PC-3 (cell line): ENCODE data around the gene ADAMTS13. TPM values are rescaled to one million over a fixed set of nuclear protein-coding genes. Genes with fewer than 3 reads are reported as not detected.

ENCODE experiments used
- ATAC-seq: fragments of 200-7000 bp; cut with Tn5 transposase; 2 replicates; pipeline ENCODE4 v1.9.1; 2020; ENCODE audit warnings: mild to moderate bottlenecking, moderate library complexity
- BruUV-seq: library from RNA; stranded (reverse); fragments of 400-500 nt; replicated peaks from 2 replicates; lab custom pipeline; 2021; lab: Mats Ljungman, UMichigan
- CTCF ChIA-PET: fragments of 300-600 bp; sonication (Branson Sonifier 250); formaldehyde crosslinking; loops from one replicate; lab custom pipeline; 2022; ENCODE audit warnings: antibody characterized with exemption; lab: Charles Lee
- POLR2A ChIA-PET: fragments of 300-600 bp; sonication (Branson Sonifier 250); formaldehyde crosslinking; loops from one replicate; lab custom pipeline; 2022; ENCODE audit warnings: antibody characterized with exemption; ENCODE audit not compliant: unreplicated experiment; lab: Charles Lee
- DNase-seq: peaks from one replicate; pipeline ENCODE4 v3.0.0-alpha.2; 2015
- H2AFZ ChIP-seq: fragments of 300-600 bp; sonication (generic); 2 replicates; pipeline ENCODE4 v1.6.0; 2016; ENCODE audit warnings: antibody characterized with exemption, low read length
- H3F3A ChIP-seq: fragments of 300-600 bp; sonication (generic); one replicate; pipeline ENCODE4 v1.6.0; 2017; ENCODE audit warnings: antibody characterized with exemption, low read length, control low read depth, mild to moderate bottlenecking; ENCODE audit not compliant: unreplicated experiment
- H3K27ac ChIP-seq: fragments of 300-600 bp; sonication (generic); 2 replicates; pipeline ENCODE4 v1.5.1; 2016; ENCODE audit warnings: mild to moderate bottlenecking, low read length
- H3K27me3 ChIP-seq: fragments of 300-600 bp; sonication (generic); 2 replicates; pipeline ENCODE4 v1.6.1; 2016; ENCODE audit warnings: low read length, mixed read lengths
- H3K36me3 ChIP-seq: fragments of 300-600 bp; sonication (generic); 2 replicates; pipeline ENCODE4 v1.6.1; 2016; ENCODE audit warnings: low read depth, mixed run types, low read length, mixed read lengths
- H3K4me1 ChIP-seq: fragments of 300-600 bp; sonication (generic); 2 replicates; pipeline ENCODE4 v1.5.1; 2016; ENCODE audit warnings: low read length; ENCODE audit not compliant: insufficient read depth
- H3K4me2 ChIP-seq: fragments of 300-600 bp; sonication (generic); 2 replicates; pipeline ENCODE4 v1.6.0; 2016; ENCODE audit warnings: low read length
- H3K4me3 ChIP-seq: fragments of 300-600 bp; sonication (generic); 2 replicates; pipeline ENCODE4 v1.5.1; 2016; ENCODE audit warnings: mild to moderate bottlenecking, low read length, mixed read lengths
- H3K79me2 ChIP-seq: fragments of 300-600 bp; sonication (generic); 2 replicates; pipeline ENCODE4 v1.6.1; 2017; ENCODE audit warnings: low read length, mixed read lengths
- H3K9ac ChIP-seq: fragments of 300-600 bp; sonication (generic); 2 replicates; pipeline ENCODE4 v1.6.0; 2016; ENCODE audit warnings: mild to moderate bottlenecking, low read length
- H3K9me2 ChIP-seq: fragments of 300-600 bp; sonication (generic); replicated peaks from 2 replicates; pipeline ENCODE4 v1.6.1; 2016; ENCODE audit warnings: mixed run types, low read length, mixed read lengths
- H3K9me3 ChIP-seq: fragments of 300-600 bp; sonication (generic); 2 replicates; pipeline ENCODE4 v1.6.1; 2016; ENCODE audit warnings: low read length, mixed read lengths
- H4K20me1 ChIP-seq: fragments of 300-600 bp; sonication (generic); 2 replicates; pipeline ENCODE4 v1.6.1; 2016; ENCODE audit warnings: low read length, mixed read lengths
- CTCF ChIP-seq: fragments of 300-600 bp; sonication (generic); conservative IDR thresholded peaks from 2 replicates; pipeline ENCODE4 v1.5.1; 2017; ENCODE audit warnings: antibody characterized with exemption, low read depth, mild to moderate bottlenecking, low read length
- EZH2 ChIP-seq: fragments of 300-600 bp; sonication (generic); IDR thresholded peaks from one replicate; pipeline ENCODE4 v1.6.1; 2017; ENCODE audit warnings: antibody characterized with exemption, mild to moderate bottlenecking, low read length; ENCODE audit not compliant: unreplicated experiment
- EZH2phosphoT487 ChIP-seq: fragments of 300-600 bp; sonication (generic); IDR thresholded peaks from 2 replicates; pipeline ENCODE4 v1.6.1; 2018; ENCODE audit warnings: mild to moderate bottlenecking, antibody characterized with exemption, low read length, borderline replicate concordance
- intact Hi-C: fragments of 100-400 bp; cut with micrococcal nuclease; formaldehyde crosslinking; loops from 2 replicates; pipeline ENCODE4 v1.9.0; 2023
- total RNA-seq: library from RNA; depleted of rRNA; stranded (reverse); fragments of >200 nt; gene quantifications from 2 replicates; pipeline ENCODE4 v1.2.3, GENCODE V29; 2014

The ADAMTS13 gene
- total RNA-seq, 1 experiment from 2014 or later = 0.95 TPM

GRCh38 chr9:133377721-133378216, 44.4 kb upstream of the ADAMTS13 start:
- H3K79me2 ChIP-seq = peaks cover 29% of the 10 kb centered on the region
- peak; percentile 27 for DNase-seq
- ChIA-PET POLR2A (no interaction called here), CTCF (no interaction called here)
- H3K9ac ChIP-seq = no peak overlapping the region
- H4K20me1 ChIP-seq = 0 out of 2 replicates have a peak, but pooled peaks cover 6% of the 10 kb centered on the region
- BruUV-seq = no TSS peak
- H3K27ac ChIP-seq = no peak overlapping the region
- no peaks in the 10 kb centered on the region for H3K36me3 ChIP-seq
- H3K27me3 ChIP-seq = no peaks in the 10 kb centered on the region
- H3F3A ChIP-seq = no peaks in the 10 kb centered on the region
- no peak overlapping the region for H3K4me3 ChIP-seq
- intact Hi-C loops = no loop called here
- no peaks in the 10 kb centered on the region for H3K9me3 ChIP-seq
- peaks cover 7% of the 10 kb centered on the region; the same call in 1 of the 2 replicates for H3K4me1 ChIP-seq
- no peak overlapping the region for H3K4me2 ChIP-seq
- no peak for TF ChIP-seq EZH2phosphoT487
- no peak for TF ChIP-seq CTCF
- TF ChIP-seq EZH2 = no peak
- no peaks in the 10 kb centered on the region for H3K9me2 ChIP-seq
- ATAC-seq = 0 out of 2 replicates have a peak, but pooled peaks have one; percentile 6
- no peak overlapping the region for H2AFZ ChIP-seq

DNA sequence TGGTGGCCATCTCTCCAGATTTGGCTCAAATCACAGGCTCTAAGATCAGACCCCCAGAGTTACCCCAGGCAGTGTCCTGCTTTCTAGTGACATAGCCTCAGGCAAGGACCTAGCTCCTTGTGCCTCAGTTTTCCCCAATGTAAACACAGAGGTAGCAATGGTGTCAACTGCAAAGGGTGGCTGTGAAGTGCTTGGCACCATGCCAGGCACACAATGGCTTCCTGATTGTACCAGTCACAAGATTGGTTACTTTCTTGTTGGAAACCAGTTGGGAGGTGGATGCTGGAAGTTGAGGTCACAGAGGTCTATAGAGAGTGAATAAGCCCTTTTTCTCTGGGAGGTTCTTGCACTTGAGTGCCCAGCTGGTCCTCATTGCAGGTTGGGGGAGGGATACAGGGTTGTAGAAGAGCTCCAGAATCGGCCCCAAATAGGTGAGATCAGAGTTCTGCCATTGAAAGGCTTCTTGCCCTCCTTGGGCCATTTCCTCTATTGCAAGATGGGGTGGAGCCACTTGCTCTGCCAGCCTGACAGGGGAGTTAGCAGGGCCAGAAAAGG, 43.7 kb upstream of the ADAMTS13 start:
- Histone ChIP-seq H3K9ac (no peak overlapping the region), H3K79me2 (peaks cover 22% of the 10 kb centered on the region), H3K27me3 (no peaks in the 10 kb centered on the region), H3K9me3 (no peaks in the 10 kb centered on the region), H3K4me1 (peaks cover 7% of the 10 kb centered on the region; the same call in 1 of the 2 replicates), H3K27ac (no peak overlapping the region), H2AFZ (no peak overlapping the region), H4K20me1 (0 out of 2 replicates have a peak, but pooled peaks cover 3% of the 10 kb centered on the region), H3K4me3 (no peak overlapping the region), H3K4me2 (no peak overlapping the region), H3K9me2 (no peaks in the 10 kb centered on the region), H3F3A (no peaks in the 10 kb centered on the region), H3K36me3 (no peaks in the 10 kb centered on the region)
- ATAC-seq (no peak), DNase-seq (no peak)
- CTCF ChIA-PET = no interaction called here
- intact Hi-C loops = no loop called here
- no TSS peak for BruUV-seq
- POLR2A ChIA-PET = no interaction called here
- TF ChIP-seq EZH2phosphoT487 (no peak), CTCF (no peak), EZH2 (no peak)
